ENCODE results near the gene APC. TPM values are rescaled to one million over a fixed set of nuclear protein-coding genes. Genes with fewer than 3 reads are reported as not detected.
"Not testable (repeated sequence)": the region's sequence is repeated elsewhere in the genome, so short reads cannot be mapped to it uniquely, and the experiment has no call there.

The APC gene
- total and polyA plus RNA-seq, 12 donors = 3.1 to 47.6 (median 36.6) TPM

DNA sequence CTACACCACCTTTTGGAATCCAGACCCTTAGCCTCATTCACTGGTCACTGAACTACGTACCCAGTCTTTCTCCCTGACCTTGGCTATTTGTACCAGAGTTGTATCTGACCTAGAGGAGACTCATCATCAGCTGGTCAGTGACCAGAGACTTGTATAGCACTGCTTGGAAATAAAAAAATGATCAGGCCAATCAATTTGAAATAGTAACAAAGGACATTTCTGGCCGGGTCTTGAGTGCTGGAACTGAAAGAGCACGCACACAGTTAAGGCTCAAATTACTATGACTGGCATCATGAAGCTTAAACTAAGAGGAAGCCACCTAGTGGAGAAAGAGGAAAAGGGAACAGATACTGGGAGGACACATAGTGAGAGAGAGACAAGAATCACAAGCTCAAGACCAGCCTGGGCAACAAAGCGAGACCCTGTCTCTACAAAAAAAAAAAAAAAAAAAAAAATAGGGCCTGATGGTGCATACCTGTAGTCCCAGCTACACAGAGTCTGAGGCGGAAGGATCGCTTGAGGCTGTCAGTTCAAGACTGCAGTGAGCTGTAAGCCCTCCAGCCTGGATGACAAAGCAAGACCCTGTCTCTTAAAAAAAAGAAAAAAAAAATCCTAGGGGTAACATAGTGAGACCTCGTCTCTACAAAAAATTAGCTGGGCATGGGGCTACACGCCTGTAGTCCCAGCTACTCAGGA, 110.6 kb downstream of the APC start:
- ATAC-seq = peak; percentile 80 to 92 (median 88)
- Histone ChIP-seq H3K4me3 (no peak overlapping the region), H3K36me3 (no peaks in the 10 kb centered on the region), H3K27me3 (peaks cover 0 to 4% (median 0%) of the 10 kb centered on the region in 7 donors), H3K9me3 (no peaks in the 10 kb centered on the region), H3K4me1 (peaks cover 0 to 7% (median 0%) of the 10 kb centered on the region in 9 donors), H3K27ac (peak overlapping the region in 1 of 10 donors; percentile 3)
- DNase-seq = peak in 1 of 2 donors; percentile 8
- WGBS, 2 donors = 47% methylated on average over 8 of the region's 8 CpGs
- TF ChIP-seq, protein P1, sequence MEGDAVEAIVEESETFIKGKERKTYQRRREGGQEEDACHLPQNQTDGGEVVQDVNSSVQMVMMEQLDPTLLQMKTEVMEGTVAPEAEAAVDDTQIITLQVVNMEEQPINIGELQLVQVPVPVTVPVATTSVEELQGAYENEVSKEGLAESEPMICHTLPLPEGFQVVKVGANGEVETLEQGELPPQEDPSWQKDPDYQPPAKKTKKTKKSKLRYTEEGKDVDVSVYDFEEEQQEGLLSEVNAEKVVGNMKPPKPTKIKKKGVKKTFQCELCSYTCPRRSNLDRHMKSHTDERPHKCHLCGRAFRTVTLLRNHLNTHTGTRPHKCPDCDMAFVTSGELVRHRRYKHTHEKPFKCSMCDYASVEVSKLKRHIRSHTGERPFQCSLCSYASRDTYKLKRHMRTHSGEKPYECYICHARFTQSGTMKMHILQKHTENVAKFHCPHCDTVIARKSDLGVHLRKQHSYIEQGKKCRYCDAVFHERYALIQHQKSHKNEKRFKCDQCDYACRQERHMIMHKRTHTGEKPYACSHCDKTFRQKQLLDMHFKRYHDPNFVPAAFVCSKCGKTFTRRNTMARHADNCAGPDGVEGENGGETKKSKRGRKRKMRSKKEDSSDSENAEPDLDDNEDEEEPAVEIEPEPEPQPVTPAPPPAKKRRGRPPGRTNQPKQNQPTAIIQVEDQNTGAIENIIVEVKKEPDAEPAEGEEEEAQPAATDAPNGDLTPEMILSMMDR (IDR thresholded peaks at IDR 0.05) = peak; percentile 22 to 73 (median 64)
- intact Hi-C loops (cut with DNase I) = loop anchor here in 4 of 10 donors (5.0 to 10.0 kb wide), 2 partner anchors 293 to 296 kb away; no protein-coding TSS in a partner anchor

DNA sequence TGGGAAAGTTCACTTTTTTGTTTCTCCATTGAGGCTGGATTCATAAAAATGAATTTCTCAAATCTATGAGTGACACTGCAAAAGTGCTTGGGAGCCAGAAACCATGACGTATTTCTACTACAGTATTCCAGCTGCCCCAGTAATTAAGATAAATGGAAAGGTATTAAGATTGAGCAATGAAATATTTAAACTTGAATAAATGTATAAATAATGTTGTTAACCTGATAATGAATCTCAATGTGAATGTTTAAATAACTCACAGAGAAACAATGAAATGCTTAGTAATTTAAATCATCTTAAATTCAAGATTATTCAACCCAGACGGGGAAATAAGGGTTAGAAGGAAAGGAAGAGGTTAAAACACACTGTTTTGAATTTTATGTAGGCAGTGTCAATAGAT, 112.2 kb downstream of the APC start:
- Histone ChIP-seq H3K27me3 (peaks cover 0 to 4% (median 0%) of the 10 kb centered on the region in 7 donors), H3K27ac (no peak overlapping the region), H3K4me1 (peaks cover 0 to 7% (median 0%) of the 10 kb centered on the region in 9 donors), H3K9me3 (peaks cover 0 to 8% (median 0%) of the 10 kb centered on the region in 11 donors), H3K36me3 (no peaks in the 10 kb centered on the region), H3K4me3 (no peak overlapping the region)
- no peak for ATAC-seq
- 79 to 82% methylated on average over 2 of the region's 2 CpGs for WGBS, 2 donors
- DNase-seq = no peak
- intact Hi-C loops (cut with DNase I) = loop anchor here in 4 of 10 donors (5.0 to 10.0 kb wide), 2 partner anchors 295 to 298 kb away; no protein-coding TSS in a partner anchor
- TF ChIP-seq, protein P1 (IDR thresholded peaks at IDR 0.05) = no peak

DNA sequence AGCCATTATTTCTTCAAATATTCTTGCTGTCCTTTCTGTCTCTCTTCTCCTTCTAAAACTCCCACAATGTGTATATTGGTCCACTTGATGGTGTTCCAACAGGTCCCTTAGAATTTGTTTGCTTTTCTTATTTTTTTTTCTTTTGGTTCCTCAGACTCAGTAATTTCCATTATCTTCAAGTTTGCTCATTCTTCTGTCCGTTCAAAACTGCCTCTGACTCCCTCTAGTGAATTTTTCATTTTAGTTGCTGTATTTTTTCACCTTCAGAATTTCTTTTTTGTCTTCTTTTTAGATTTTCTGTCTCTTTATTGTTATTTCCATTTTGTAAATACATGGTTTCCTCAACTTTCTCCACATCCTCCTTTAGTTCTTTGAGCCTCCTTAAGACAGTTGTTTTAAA, 117.0 kb downstream of the APC start:
- 56 to 65% methylated on average over 1 of the region's 1 CpG for WGBS, 2 donors
- ATAC-seq = no peak

DNA sequence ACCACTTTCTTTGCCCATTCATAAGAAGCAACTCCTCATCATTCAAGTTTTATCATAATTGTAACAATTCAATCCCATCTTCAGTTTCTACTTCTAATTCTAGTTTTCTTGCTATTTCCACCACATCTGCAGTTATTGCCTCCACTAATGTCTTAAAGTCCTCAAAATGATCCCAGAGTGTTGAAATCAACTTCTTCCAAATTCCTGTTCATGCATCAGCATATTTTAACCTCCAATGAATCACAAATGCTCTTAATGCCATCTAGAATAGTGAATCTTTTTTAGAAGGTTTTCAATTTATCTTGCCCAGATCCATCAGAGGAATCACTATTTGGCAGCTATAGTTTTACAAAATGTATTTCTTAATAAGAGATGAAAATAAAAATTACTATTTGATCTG, 120.2 kb downstream of the APC start:
- Histone ChIP-seq H3K4me1 (peaks cover 8 to 19% (median 16%) of the 10 kb centered on the region in 9 donors), H3K9me3 (peaks cover 0 to 9% (median 0%) of the 10 kb centered on the region in 11 donors), H3K36me3 (peaks cover 0 to 5% (median 0%) of the 10 kb centered on the region in 9 donors), H3K27me3 (peaks cover 0 to 8% (median 0%) of the 10 kb centered on the region in 7 donors), H3K4me3 (no peak overlapping the region), H3K27ac (no peak overlapping the region)
- intact Hi-C loops (cut with DNase I) = no loop called here
- TF ChIP-seq, protein P1 (IDR thresholded peaks at IDR 0.05) = no peak
- ATAC-seq (no peak), DNase-seq (no peak)

More for the DNA sequence above, 117.0 kb downstream of the APC start:
- peaks cover 0 to 9% (median 0%) of the 10 kb centered on the region in 11 donors for H3K9me3 ChIP-seq
- H3K36me3 ChIP-seq = no peaks in the 10 kb centered on the region
- H3K27ac ChIP-seq = no peak overlapping the region
- no peaks in the 10 kb centered on the region for H3K4me1 ChIP-seq
- intact Hi-C loops (cut with DNase I) = no loop called here
- H3K27me3 ChIP-seq = peaks cover 0 to 8% (median 0%) of the 10 kb centered on the region in 7 donors
- no peak for DNase-seq
- no peak overlapping the region for H3K4me3 ChIP-seq
- TF ChIP-seq, protein P1 (IDR thresholded peaks at IDR 0.05) = no peak

DNA sequence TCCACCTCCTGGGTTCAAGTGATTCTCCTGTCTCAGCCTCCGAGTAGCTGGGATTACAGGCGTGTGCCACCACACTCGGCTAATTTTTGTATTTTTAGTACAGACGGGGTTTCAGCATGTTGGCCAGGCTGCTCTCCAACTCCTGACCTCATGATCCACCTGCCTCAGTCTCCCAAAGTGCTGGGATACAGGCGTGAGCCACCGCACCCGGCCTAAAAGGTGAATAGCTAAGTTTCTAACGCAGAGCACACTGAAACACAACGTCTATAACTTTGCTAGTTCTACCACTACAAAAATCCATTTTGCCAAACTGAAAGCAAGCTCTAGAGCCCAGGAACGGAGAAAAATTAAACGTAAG, 122.9 kb downstream of the APC start:
- Histone ChIP-seq H3K27ac (peak overlapping the region in 9 of 10 donors; percentile 68 to 92 (median 84)), H3K4me3 (peak overlapping the region; percentile 79 to 98 (median 92)), H3K36me3 (peaks cover 0 to 31% (median 14%) of the 10 kb centered on the region in 9 donors), H3K4me1 (peaks cover 12 to 35% (median 30%) of the 10 kb centered on the region in 9 donors)
- ATAC-seq, H3K27me3 ChIP-seq, H3K9me3 ChIP-seq, DNase-seq: not testable (repeated sequence)
- WGBS, 2 donors = 76 to 79% methylated on average over 11 of the region's 11 CpGs
- intact Hi-C loops (cut with DNase I) = loop anchor here in 6 of 10 donors (2.0 to 5.0 kb wide), 2 partner anchors 62 kb away; partner anchors contain the start of gene REEP5 (in 6 of the 6)

Data from heart right ventricle (tissue), 16 donors.